Liver (tissue), 3 donors: Measurements from ENCODE around the gene CLDN10.

Experiments
- ATF3 ChIP-seq: IDR thresholded peaks from 2 replicates; pipeline ENCODE4 v1.6.1; 2016; ENCODE audit warnings: antibody characterized with exemption
- CTCF ChIP-seq: fragments of 150-350 bp; IDR thresholded peaks from 2 replicates; pipeline ENCODE4 v1.5.1; 2017; ENCODE audit warnings: improper control_type of control experiment, low read depth, low read length; ENCODE audit not compliant: missing input control
- EGR1 ChIP-seq, 2 donors: IDR thresholded peaks; 2 replicates each; pipeline ENCODE4 v1.6.1; 2016 to 2018; ENCODE audit warnings: antibody characterized with exemption in 2 of 2, low read depth in 2 of 2
- FOXA2 ChIP-seq: IDR thresholded peaks from 2 replicates; pipeline ENCODE4 v1.6.1; 2016; ENCODE audit warnings: antibody characterized with exemption
- GABPA ChIP-seq, 2 donors: IDR thresholded peaks in 1 of 2; conservative IDR thresholded peaks in 1 of 2; 2 replicates each; pipeline ENCODE4 v1.6.1; 2016; ENCODE audit warnings: antibody characterized with exemption in 2 of 2, mild to moderate bottlenecking in 1 of 2, moderate library complexity in 1 of 2
- JUND ChIP-seq, 2 donors: IDR thresholded peaks; 2 replicates each; pipeline ENCODE4 v1.6.1; 2016; ENCODE audit warnings: antibody characterized with exemption in 2 of 2
- MAX ChIP-seq: IDR thresholded peaks from 2 replicates; pipeline ENCODE4 v1.6.1; 2016; ENCODE audit warnings: antibody characterized with exemption
- NR2F2 ChIP-seq: IDR thresholded peaks from 2 replicates; pipeline ENCODE4 v1.6.1; 2016; ENCODE audit warnings: antibody characterized with exemption
- RAD21 ChIP-seq, 2 donors: IDR thresholded peaks; 2 replicates each; pipeline ENCODE4 v1.6.1; 2016; ENCODE audit warnings: antibody characterized with exemption in 2 of 2, mild to moderate bottlenecking in 2 of 2
- REST ChIP-seq: IDR thresholded peaks from 2 replicates; pipeline ENCODE4 v1.6.1; 2016; ENCODE audit warnings: antibody characterized with exemption, mild to moderate bottlenecking
- SP1 ChIP-seq: IDR thresholded peaks from 2 replicates; pipeline ENCODE4 v1.6.1; 2018; ENCODE audit warnings: antibody characterized with exemption, mild to moderate bottlenecking
- TAF1 ChIP-seq: conservative IDR thresholded peaks from 2 replicates; pipeline ENCODE4 v1.6.1; 2016; ENCODE audit warnings: antibody characterized with exemption, mild to moderate bottlenecking
- YY1 ChIP-seq: IDR thresholded peaks from 2 replicates; pipeline ENCODE4 v1.6.1; 2016; ENCODE audit warnings: antibody characterized with exemption, mild to moderate bottlenecking
- ZBTB33 ChIP-seq: IDR thresholded peaks from 2 replicates; pipeline ENCODE4 v1.6.1; 2016; ENCODE audit warnings: antibody characterized with exemption
- donor health status: healthy.
- donor health status: healthy.

GRCh38 chr13:95547531-95548167, 4.9 kb upstream of the CLDN10 start:
- TF ChIP-seq CTCF (no peak), EGR1 (IDR thresholded peaks at IDR 0.05; ENCODE audit: low read depth in 2 of 2) (no peak), RAD21 (IDR thresholded peaks at IDR 0.05) (no peak), TAF1 (no peak), ZBTB33 (no peak), MAX (no peak), REST (no peak), NR2F2 (no peak), ATF3 (no peak), JUND (IDR thresholded peaks at IDR 0.05) (no peak), GABPA (IDR thresholded peaks at IDR 0.05 in 1 of 2, conservative IDR thresholded peaks at IDR 0.05 in 1 of 2) (no peak), SP1 (no peak), FOXA2 (no peak), YY1 (no peak)
